Activated CD4-positive, CD25-positive, alpha-beta regulatory T cell treated with anti-CD3 and anti-CD28 coated beads, Interleukin-2, amount 50 U/mL, for 72 hours (primary cell): ENCODE data around the gene ILF2.

Experiments used
- DNase-seq: peaks from one replicate; pipeline ENCODE4 v3.0.0; 2021

Gene ILF2

GRCh38 chr1:153626904-153627714 is 43.7 kb downstream of the ILF2 start, which contains the start of gene S100A13:
Gene S100A13 (minus strand): TSS chr1:153627505. CDS start chr1:153626472, 1,033 bp downstream.
- no peak for DNase-seq

- no peak for DNase-seq
These were observed 44.3 kb downstream of the ILF2 start for GRCh38 chr1:153626477-153626903.

GRCh38 chr1:153624965-153625611 is 45.7 kb downstream of the ILF2 start:
- no peak for DNase-seq

- DNase-seq = no peak
These were observed 47.7 kb downstream of the ILF2 start for GRCh38 chr1:153623101-153623500.

- DNase-seq = no peak
These were observed 51.6 kb downstream of the ILF2 start for GRCh38 chr1:153619171-153619570.

- peak; percentile 58 for DNase-seq
These were observed 53.1 kb downstream of the ILF2 start for GRCh38 chr1:153617663-153618062.

GRCh38 chr1:153616917-153617311 is 53.9 kb downstream of the ILF2 start:
- DNase-seq = no peak

- DNase-seq = no peak
These were observed 54.5 kb downstream of the ILF2 start, which contains the start of gene S100A14 for GRCh38 chr1:153616144-153616916. Gene S100A14 (minus strand): TSS chr1:153616325. CDS start chr1:153615858, 467 bp downstream.

- DNase-seq = no peak
These were observed 55.4 kb downstream of the ILF2 start for GRCh38 chr1:153615406-153615805.

GRCh38 chr1:153614906-153615305 is 55.9 kb downstream of the ILF2 start:
- no peak for DNase-seq

- no peak for DNase-seq
These were observed 56.4 kb downstream of the ILF2 start for GRCh38 chr1:153614189-153614900.

- no peak for DNase-seq
These were observed 57.4 kb downstream of the ILF2 start for GRCh38 chr1:153613406-153613805.

- DNase-seq = no peak
These were observed 58.0 kb downstream of the ILF2 start, which contains the start of gene S100A16 for GRCh38 chr1:153612755-153613331. Gene S100A16 (minus strand): TSS chr1:153613137. CDS start chr1:153608151, 4,986 bp downstream.

GRCh38 chr1:153612111-153612754 is 58.6 kb downstream of the ILF2 start:
- no peak for DNase-seq
